Stimulated activated CD4-positive, alpha-beta T cell treated with anti-CD3 and anti-CD28 coated beads, TNF-alpha, amount 100 ng/mL, for 24 hours (primary cell): ENCODE results near the gene TMC7.

Experiments used
- DNase-seq, 3 experiments: peaks; one replicate each; pipeline ENCODE4 v3.0.0-alpha.2; 2020; ENCODE audit warnings: low read depth in 3 of 3

Gene TMC7

DNA sequence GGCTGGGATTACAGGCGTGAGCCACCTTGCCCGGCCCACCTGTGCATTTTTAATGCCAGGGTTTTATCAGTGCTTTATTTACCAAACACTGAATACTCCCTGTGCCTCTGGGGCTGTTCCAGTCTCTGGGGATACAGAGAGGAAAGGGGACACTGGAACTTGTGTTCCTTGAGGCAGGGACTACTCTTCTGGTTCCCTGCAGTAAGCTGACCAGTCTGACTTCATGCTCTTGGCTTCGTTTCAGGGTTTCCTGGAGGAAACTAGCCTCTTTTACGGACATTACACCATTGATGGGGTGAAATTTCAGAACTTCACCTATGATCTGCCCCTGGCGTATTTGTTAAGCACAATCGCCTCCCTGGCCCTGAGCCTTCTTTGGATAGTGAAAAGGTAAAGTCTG, 46.2 kb downstream of the TMC7 start:
- DNase-seq, result no peak

DNA sequence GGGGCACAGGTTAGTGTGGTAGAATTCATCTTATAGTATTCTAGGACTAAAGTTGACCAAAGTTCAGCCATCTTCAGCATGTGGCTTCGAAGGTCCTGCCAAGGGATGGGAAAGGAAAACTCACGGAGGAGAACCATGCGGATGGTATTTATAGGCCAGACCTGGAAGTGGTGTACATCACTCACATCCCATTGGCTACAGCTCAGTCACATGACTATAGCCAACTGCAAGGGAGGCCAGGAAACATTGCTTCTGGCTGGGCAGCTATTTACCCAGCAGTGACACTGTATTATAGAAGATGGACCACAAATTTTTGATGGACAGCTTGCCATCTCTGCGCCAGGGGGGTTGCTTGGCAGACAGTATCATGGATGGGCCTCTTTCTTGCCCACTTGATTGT, 48.0 kb downstream of the TMC7 start:
- no peak for DNase-seq

DNA sequence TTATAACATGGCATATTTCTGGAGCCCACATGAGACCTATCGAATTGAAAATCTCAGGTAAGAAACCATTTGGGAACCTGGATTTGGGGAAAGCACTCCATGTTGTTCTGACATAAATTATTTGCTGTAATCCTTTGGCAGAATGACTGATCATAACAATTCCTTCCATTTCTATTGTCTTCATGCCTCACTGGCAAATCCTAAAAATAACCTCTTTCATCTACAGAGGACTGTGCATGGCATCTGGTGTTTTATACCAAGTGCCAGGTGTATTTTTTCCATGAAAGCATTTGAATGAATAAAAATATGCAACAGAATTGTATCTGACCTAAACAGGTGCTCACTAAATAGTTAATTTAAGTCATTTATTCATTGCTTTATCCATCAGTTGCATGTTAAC, 50.0 kb downstream of the TMC7 start:
- no peak for DNase-seq

DNA sequence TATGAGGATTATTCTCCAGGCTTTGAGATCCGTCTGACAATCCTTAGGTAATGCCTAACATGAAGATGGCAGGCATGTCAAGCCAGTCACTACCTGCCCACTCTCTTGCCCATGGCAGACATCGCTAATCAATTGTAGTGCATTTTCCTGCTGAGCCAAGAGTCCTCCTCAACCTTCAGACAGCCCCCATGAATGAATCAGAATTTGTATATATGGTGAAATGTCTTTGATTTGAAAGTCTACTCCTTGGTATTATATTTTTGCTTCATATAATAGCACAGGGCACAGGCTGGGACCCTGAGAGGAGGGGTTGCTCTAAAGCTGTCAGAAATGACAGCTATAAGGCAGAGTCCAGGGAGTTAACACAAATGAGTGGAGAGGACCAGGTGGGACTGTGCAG, 56.7 kb downstream of the TMC7 start:
- DNase-seq, result no peak

DNA sequence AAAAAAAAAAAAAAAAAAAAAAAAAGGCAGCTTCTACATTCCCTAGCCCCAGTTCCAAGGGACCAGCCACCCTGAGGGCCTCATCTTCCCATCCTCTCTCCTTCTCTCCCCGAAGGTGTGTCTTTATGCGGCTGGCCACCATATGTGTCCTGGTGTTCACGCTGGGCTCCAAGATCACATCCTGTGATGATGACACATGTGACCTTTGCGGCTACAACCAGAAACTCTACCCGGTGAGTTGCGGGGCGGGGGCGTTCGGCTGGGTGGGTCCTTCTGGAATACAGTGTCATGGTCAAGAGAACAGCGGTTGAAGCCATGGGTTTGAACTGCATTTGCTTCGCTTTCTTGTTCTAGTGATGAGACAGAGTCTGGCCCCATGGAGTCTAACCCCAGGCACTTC, 61.0 kb downstream of the TMC7 start:
- DNase-seq, result no peak

DNA sequence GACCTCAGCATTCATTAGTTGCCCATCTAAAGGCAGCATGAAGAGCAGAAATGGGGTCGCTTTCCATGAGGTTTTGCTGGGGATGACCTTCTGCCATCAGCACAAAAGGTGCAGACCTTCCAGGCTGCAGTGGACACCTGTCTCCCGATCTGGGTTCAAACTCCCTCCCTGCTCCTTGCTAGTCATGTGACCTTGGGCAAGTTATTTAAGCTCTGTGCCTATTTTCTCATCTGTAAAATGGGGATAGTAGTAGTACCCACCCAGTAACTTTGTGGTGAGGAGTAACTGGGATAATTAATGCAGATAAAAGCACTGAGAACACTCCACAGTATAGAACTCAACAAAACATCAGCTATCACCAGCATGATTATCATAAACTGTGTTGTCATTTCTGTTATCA, 62.3 kb downstream of the TMC7 start:
- DNase-seq, result no peak

DNA sequence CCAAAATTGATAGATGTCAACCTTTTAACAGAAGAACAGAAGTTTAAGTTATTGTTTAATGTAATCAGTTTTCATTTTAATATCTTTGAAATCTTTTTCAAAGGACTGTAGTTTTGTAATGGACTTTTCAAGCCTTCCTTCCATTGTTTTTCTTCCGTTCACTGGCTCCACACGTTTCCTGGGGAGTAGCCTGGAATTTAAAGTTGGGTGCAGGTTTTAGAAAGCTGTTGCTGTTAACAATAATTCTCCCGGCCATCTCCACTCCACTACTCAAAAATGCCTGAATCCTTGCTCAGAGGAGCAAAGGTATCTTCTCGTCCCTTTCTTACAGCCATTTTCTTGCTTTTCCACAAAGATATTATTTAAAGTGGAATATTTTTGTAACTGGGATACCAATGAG, 79.0 kb downstream of the TMC7 start:
- no peak for DNase-seq

DNA sequence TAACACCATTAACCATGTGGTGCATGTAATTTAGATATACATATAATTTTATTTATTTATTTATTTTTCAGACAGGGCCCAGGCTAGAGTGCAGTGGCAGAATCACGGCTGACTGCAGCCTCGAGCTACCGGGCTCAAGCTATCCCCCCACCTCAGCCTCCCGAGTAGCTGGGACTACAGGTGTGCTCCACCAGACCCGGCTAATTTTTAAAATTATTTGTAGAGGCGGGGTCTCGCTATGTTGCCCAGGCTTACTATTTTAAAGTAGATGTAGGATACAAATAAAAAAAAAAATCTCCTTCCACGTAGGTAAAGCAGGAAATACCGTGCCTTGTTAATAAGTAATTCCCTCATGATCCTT, 83.2 kb downstream of the TMC7 start:
- no peak for DNase-seq

DNA sequence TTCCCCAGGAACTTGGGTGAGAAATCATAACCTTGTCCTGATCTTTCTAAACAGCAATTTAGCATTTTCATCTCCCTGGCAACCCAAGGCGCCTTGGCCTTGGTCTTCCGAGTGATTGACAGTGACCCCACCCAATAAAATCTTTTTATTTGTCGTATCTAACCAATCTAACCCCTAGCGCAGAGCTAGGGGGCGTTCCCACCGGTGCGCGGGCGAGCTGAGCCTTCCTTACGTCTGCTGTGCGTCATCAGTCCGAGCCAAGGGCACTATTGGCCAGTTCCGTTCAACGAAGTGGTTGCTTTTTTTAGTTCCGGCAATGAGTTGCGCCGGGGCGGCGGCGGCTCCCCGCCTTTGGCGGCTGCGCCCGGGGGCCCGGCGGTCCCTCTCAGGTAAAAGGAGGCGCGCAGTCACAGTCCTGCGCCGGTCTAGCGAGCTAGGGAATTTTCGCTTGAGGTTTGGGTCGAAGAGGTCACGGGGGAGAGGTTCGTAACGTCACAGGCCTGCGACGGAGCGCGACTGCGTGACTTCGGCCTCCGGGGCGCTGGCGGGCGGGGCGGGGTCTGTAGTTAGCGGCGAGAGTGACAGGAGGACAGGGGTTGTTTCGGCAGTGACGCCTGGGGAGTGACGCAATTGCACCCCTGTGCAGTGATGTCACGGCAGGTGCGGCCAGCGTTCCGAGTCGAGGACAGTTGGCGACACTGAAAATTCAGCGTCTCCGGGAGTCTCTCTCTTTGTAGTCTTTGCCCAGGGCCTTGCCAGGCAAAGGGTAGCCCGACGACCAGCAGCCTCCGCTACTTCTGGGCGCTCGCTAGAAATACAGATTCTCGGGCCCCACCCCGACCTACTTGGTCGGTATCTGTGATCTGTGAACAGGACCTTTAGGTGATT, 83.9 kb downstream of the TMC7 start, which contains the start of gene COQ7:
Gene COQ7, plus strand, starts transcription at position 266 of the 888 bp plus-strand sequence. Its CDS starts 51 bp downstream, at position 317.
- DNase-seq, result peak; percentile 95 to 98 (median 97)

DNA sequence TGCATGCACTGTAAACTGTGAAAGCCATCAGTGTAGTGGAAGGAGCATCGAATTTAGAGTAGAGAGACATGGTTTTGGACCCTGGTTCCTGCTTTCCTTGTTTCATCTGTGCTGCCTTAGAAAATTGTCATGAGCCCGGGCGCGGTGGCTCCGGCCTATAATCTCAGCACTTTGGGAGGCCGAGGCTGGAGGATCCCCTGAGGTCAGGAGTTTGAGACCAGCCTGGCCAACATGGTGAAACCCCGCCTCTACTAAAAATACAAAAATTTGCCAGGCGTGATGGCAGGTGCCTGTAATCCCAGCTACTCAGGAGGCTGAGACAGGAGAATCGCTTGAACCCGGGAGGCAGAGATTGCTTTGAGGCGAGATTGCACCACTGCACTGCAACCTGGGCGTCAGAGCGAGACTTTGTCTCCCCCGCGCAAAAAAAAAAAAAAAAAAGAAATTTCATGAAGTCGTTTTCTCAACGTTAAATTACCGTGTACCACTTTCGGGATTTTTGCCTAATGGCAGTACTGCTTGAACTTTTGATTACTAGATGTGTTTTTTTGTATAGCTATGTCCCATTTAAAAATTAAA, 84.6 kb downstream of the TMC7 start:
- DNase-seq, result no peak

DNA sequence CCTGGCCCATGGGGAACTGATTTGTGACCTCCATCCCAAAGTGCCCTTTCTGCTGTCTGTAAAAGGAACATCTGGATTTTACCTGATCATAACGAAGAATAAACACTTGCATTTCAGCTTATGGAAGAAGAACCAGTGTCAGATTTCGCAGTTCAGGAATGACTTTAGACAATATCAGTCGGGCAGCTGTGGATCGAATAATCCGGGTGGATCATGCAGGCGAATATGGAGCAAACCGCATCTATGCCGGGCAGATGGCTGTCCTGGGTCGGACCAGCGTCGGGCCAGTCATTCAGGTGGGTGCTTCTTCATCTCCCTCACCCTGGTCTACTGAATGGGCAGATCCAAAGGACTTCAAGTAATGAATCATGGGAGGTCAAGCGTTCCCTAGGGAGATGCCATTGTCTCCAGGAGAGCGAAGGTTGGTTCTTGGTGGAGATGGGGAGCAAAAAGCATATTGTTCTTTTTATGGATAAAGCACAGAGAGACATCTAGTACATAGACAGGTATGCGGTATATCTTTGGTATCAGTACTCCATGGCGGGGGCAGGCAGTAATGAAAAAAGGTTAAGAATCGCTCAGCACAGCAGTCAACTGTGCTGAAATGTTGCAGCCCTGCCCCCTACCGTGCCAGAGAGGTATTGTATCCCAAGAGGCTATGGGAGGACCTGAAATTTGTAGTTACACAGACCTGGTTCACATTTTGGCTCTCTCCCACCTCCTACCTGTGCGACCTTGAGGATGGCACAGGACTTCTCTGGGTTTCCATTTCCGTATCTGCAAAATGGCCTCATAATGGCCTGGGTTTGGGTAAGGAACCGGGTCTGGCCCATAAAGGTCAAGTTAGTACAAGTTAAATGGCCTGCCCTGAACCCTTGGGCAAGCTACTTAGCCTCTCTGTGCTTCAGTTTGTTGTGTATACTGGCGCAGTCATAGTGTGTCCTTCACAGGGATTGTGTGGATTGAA, 88.4 kb downstream of the TMC7 start:
- DNase-seq, result peak in 2 of 3 experiments; percentile 23 to 59

DNA sequence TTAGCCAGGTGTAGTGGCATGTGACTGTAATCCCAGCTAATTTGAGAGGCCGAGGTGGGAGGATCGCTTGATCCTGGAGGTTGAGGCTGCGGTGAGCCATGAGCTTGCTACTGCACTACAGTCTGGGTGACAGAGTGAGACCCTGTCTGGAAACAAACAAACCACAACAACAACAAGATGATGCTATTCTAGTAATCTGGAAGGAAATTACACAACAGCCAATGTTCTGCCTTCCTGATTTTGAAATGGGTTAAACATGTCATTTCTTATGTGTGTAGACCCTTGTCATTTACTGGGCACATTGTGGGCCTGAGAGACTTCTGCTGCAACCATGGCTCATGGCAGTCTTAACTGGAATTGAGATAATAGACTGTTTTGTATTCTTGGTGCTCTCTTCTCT, 89.6 kb downstream of the TMC7 start:
- DNase-seq, result no peak

DNA sequence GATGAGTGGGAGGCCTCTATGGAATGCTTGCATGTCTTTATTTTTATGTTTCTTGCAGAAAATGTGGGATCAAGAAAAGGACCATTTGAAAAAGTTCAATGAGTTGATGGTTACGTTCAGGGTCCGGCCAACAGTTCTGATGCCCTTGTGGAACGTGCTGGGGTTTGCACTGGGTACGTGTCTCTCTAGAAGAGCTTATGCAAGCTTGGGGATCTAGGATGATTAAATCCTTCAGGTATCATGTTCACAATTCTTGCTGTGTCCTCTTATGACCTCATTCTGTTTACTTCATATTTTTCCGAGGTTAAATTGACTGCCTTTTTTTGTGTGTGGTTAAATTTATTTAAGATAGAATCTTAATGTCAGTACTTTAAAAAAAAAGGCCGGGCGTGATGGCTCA, 90.1 kb downstream of the TMC7 start:
- no peak for DNase-seq

DNA sequence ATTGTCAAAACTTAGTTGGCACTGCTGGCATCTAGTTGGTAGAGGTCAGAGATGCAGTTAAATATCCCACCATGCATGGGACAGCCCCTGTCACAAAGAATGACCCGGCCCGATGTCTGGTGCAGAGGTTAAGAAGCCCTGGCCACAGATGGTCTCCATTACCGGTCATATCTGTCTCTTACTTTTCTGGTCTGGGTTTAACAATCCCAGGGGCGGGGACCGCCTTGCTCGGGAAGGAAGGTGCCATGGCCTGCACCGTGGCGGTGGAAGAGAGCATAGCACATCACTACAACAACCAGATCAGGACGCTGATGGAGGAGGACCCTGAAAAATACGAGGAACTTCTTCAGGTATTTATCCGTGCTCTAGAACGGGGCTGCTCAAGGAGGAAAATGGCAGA, 91.8 kb downstream of the TMC7 start:
- no peak for DNase-seq

DNA sequence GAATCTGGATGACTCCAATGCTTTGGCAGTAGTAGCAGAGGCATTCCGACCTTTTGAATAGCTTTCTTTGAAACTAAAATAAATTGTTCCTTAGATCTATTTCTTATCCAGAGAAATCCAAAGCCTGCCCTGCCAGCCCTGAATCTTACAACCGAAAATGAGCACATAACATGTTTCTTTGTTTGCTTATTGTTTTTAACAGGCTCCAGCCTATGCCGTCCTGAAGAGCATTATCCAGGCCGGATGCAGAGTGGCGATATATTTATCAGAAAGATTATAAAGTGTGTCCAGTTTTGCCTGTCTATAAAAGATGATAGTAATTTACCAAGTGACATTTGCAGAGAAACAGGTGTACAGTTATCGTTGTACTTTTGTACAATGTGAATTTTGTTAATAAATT, 94.1 kb downstream of the TMC7 start:
- DNase-seq, result no peak

DNA sequence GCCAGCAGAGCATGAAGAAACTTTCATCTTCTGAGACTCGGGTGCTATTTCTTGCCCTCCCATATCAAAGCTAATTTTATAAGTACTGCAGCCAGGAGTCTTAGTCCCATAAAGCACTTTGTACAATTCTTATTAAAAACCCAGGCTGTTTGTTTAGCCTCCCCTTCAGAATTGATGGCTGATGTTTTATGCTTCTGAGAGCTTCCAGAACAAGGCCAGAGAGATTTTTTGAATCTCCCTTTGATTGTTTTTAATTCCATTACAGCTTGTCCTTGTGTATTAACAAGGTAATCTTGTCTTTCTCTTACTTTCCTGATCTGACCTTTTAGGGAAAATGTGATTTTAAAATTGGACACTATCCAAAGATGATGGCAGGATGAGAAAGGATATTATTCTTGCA, 99.9 kb downstream of the TMC7 start:
- DNase-seq, result no peak

DNA sequence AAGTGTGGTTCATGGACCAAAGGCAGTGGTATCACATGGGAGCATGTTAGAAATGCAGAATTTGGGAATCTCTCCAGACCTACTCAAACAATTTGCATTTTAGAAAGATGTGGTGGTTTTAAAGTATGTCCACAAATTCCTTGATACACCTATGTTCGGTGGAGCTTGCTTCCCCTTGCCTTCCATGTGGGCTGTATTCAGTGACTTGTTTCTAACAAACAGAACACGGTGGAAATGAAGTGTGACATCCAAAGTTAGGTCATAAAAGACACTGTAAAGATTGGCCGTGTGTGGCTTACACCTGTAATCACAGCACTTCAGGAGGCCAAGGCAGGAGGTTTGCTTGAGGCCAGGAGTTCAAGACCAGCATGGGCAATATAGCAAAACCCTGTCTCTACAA, 100.4 kb downstream of the TMC7 start:
- DNase-seq, result no peak

DNA sequence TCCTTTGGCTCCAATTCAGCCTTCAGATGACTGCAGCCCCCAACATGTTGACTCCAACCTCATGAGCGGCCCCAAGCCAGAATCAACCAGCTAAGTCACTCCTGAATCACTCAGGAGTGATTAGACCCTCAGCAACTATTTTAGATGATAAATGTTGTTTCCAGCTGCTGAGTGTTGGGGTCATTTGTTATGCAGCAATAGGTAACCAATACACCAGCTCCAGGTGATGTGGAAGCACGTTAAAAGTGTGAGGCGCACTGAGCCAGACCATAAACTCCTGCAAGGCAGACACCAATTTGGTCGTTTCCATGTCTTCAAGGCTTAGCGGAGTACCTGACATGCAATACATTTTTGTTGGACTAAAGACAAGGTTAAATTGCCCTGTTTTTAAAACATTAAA, 101.1 kb downstream of the TMC7 start:
- DNase-seq, result no peak

DNA sequence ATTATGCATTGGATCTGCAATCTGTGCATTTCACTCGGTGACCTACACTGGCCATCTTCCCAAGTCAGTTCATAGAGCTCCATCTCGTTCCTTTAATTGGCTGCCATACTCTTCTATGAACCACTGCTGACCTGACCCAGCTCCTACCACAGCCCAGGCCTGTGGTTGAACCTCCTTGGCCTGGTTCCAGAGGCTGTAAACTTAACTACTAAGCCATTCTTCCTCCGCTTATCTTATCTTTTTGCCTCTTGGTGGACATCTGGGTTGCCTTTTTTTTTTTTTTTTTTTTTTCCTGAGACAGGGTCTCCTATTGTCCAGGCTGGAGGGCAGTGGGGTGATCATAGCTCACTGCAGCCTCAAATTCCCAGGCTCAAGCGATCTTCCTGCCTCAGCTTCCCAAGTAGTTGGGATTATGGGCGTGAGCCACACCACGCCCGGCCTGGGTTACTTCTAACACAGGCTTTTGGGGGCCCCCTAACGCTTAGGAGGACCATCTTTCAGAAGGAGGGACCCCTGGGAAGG, 102.0 kb downstream of the TMC7 start:
- no peak for DNase-seq

DNA sequence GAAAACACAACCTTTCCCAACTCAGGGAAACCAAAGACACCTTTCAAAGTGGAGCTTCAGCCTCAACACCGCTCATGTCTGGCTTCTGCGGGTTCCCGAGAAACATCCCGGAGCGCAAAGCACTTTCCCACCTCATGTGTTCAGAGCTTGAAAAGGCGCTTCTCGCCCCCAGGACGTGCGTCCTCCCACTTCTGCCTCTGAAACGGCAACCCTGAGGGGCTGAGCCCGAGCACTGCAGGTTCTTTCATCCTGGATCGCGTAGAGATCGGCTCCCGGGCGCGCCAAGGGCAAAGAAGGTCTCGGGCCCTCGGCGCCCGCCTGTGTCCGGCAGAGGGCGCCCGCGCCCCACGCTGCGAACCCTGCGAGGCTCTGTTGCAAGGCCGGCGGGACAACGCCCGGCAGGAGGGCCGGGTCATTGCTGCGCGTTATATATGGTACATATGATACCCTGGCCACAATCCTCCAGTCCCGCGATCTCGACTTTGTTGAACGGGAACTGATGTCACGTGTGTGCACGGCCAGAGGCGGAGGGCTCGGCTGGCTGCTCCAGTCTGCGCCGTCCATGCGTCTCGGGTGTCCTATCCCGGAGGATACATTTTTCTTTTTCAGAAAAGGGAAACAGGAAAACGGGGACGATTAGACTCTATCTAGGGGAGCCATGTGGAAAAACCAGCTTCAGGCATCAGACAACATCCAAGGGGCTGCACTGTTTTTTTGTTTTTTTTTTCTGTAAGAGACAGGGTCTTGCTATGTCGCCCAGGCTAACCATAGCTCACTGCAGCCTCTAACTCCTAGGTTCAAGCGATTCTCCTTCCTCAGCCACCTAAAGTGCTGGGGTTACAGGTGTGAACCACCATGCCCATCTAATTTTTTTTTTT, 102.8 kb downstream of the TMC7 start:
- DNase-seq, result peak; percentile 52 to 76 (median 71)

DNA sequence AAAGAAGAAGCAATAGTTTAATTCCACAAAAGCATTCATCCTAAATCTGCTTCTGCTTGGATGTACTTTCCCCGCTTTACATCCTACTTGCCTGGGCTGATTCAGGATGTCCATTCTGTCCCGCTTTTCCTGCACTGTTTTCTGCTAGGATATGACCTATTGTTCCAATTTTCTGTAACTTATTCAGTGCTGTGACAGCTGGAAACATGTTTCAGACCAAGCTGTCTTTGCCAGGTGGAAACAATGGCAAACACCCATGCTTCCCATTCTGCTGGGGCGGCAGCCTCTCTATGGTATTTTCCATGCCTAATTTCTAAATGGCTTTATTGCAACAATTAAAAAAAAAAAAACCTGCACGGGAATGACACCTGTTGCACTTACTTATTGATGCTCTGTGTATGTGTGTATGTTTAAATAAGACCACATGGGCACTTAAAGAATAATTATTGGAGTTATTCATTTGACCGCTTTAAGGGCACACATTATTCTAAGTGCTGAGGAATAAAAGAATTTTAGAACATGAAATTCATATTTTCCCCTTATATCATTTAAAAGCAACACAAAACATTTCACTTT, 104.7 kb downstream of the TMC7 start:
- DNase-seq, result no peak
